ENCODE data around the gene UTF1. TPM values are rescaled to one million over a fixed set of nuclear protein-coding genes. Genes with fewer than 3 reads are reported as not detected.

Gene UTF1
- polyA plus RNA-seq, 1 donor from 2014 or later: not detected

DNA sequence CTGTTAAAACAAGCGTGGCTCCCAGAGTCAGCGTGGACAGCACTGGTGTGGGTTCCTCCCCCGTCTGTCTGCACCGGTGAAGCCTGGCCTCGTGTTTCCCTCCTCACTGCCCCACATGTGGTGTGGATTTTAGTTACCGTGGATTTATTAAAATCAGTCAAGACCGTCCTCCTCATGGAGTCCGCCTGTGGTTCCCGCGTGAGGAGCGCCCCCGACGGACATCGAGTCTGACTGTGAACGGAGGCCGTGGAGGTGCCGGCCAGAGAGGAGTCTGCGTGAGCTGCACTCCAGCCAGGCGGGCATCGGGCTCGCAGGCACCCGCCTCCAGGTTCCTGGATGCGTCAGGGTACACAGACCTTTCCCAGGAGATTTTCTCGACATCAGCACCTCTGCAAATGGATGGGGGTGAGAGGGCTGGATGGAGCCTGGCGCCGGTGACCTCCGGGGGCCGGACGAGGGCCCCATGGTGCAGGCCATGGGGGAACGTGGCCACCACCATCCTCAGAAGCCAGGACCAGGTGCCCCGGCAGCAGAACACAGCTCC, 26.3 kb upstream of the UTF1 start:
- no peaks in the 10 kb centered on the region for H3K9me2 ChIP-seq (ENCODE audit: insufficient read depth, low read length)
- H3K9me3 ChIP-seq (ENCODE audit: low read length): no peaks in the 10 kb centered on the region
- H3K27ac ChIP-seq (ENCODE audit: low read length): no peak overlapping the region
- no peaks in the 10 kb centered on the region for H3F3A ChIP-seq (ENCODE audit: insufficient read depth, low read length, poor library complexity, severe bottlenecking)
- no peaks in the 10 kb centered on the region for H4K20me1 ChIP-seq (ENCODE audit: insufficient read depth)
- H2AFZ ChIP-seq (ENCODE audit: low read depth, low read length): no peak overlapping the region
- no peaks in the 10 kb centered on the region for H3K79me2 ChIP-seq (replicated peaks; ENCODE audit: insufficient read depth, low read length)
- no peak overlapping the region for H3K4me2 ChIP-seq (ENCODE audit: low read length)
- H3K36me3 ChIP-seq (ENCODE audit: insufficient read depth, low read length): no peaks in the 10 kb centered on the region
- no peak overlapping the region for H3K4me3 ChIP-seq (ENCODE audit: low read length)
- no peak overlapping the region for H3K9ac ChIP-seq (ENCODE audit: low read length)
- H3K27me3 ChIP-seq (ENCODE audit: insufficient read depth, low read depth, low read length): no peaks in the 10 kb centered on the region
- no peak for TF ChIP-seq MXI1 (conservative IDR thresholded peaks at IDR 0.05; ENCODE audit: poor library complexity, severe bottlenecking)
- no peak for TF ChIP-seq EP300 (conservative IDR thresholded peaks at IDR 0.05; ENCODE audit: poor library complexity, severe bottlenecking)
- TF ChIP-seq EZH2 (IDR thresholded peaks at IDR 0.05; ENCODE audit: borderline replicate concordance, insufficient read depth, low read length, poor library complexity, severe bottlenecking): no peak

DNA sequence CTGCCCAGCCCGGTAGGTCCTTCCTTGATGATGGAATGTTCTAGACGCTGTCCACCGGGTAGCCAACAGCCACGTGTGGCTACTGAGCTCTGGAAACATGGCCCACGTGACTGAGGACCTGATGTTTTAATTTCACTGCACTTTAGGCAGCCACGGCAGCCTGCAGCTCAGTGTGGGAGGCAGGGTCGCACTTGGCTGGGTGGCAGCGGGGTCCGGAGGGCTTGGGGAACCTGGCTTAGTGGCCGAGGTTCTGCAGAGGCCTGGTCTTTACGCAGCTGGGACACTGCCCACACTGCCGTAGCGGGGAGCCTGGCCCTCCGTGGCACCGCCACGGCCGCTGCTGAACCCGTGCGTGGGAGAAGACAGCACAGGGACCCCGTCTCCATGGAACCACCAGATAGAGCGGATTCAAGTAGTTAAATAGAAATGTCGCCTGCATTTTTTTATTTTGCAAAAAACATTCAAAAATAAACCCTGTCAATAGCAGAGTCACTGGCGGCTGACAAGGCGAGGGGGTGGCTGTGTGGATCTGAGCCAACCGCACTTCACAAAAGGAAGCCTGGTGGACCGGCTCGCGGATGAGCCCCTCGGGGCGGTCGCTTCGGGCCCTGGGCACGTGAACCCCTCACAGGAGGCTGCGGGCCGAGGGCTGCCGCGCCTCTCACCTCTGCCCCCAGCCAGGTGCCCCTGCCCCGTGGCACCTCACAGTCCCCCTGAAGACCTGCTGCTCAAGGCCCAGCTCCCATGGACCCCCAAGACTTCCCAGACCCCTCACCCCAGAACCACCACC, 25.6 kb upstream of the UTF1 start:
- H3K4me3 ChIP-seq (ENCODE audit: low read length): no peak overlapping the region
- H2AFZ ChIP-seq (ENCODE audit: low read depth, low read length): no peak overlapping the region
- H3K79me2 ChIP-seq (replicated peaks; ENCODE audit: insufficient read depth, low read length): no peaks in the 10 kb centered on the region
- TF ChIP-seq, protein P1, sequence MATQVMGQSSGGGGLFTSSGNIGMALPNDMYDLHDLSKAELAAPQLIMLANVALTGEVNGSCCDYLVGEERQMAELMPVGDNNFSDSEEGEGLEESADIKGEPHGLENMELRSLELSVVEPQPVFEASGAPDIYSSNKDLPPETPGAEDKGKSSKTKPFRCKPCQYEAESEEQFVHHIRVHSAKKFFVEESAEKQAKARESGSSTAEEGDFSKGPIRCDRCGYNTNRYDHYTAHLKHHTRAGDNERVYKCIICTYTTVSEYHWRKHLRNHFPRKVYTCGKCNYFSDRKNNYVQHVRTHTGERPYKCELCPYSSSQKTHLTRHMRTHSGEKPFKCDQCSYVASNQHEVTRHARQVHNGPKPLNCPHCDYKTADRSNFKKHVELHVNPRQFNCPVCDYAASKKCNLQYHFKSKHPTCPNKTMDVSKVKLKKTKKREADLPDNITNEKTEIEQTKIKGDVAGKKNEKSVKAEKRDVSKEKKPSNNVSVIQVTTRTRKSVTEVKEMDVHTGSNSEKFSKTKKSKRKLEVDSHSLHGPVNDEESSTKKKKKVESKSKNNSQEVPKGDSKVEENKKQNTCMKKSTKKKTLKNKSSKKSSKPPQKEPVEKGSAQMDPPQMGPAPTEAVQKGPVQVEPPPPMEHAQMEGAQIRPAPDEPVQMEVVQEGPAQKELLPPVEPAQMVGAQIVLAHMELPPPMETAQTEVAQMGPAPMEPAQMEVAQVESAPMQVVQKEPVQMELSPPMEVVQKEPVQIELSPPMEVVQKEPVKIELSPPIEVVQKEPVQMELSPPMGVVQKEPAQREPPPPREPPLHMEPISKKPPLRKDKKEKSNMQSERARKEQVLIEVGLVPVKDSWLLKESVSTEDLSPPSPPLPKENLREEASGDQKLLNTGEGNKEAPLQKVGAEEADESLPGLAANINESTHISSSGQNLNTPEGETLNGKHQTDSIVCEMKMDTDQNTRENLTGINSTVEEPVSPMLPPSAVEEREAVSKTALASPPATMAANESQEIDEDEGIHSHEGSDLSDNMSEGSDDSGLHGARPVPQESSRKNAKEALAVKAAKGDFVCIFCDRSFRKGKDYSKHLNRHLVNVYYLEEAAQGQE (IDR thresholded peaks at IDR 0.05; ENCODE audit: borderline replicate concordance): no peak
- TF ChIP-seq EP300 (conservative IDR thresholded peaks at IDR 0.05; ENCODE audit: poor library complexity, severe bottlenecking) (no peak), SMC3 (conservative IDR thresholded peaks at IDR 0.05; ENCODE audit: poor library complexity) (no peak)
- H3K9me2 ChIP-seq (ENCODE audit: insufficient read depth, low read length): no peaks in the 10 kb centered on the region
- H3K27ac ChIP-seq (ENCODE audit: low read length): no peak overlapping the region
- H4K20me1 ChIP-seq (ENCODE audit: insufficient read depth): no peaks in the 10 kb centered on the region
- H3K27me3 ChIP-seq (ENCODE audit: insufficient read depth, low read depth, low read length): no peaks in the 10 kb centered on the region
- no peaks in the 10 kb centered on the region for H3K9me3 ChIP-seq (ENCODE audit: low read length)
- no peak overlapping the region for H3K9ac ChIP-seq (ENCODE audit: low read length)
- H3K36me3 ChIP-seq (ENCODE audit: insufficient read depth, low read length): no peaks in the 10 kb centered on the region
- no peak overlapping the region for H3K4me2 ChIP-seq (ENCODE audit: low read length)
- H3F3A ChIP-seq (ENCODE audit: insufficient read depth, low read length, poor library complexity, severe bottlenecking): no peaks in the 10 kb centered on the region

DNA sequence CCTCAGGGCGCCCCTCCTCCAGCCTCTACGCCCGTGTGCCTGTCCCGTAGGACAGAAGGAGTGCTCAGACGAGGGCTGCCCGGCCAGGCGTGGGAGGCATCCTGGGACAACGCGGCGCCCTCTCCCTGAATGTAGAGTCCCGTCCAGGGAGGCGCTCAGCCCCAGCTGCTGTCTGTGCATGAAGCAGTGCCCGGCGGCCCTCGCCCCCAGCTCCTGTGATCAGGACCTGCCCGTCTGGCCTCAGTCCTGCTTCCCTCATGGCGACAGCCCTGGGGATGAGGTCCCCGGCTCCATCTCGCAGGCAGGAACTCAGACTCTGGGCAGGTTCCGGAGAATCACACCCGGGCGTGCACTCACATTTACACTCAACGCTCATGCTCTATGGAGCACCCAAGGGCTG, 24.9 kb upstream of the UTF1 start:
- Histone ChIP-seq H3K4me3 (ENCODE audit: low read length) (no peak overlapping the region), H3K36me3 (ENCODE audit: insufficient read depth, low read length) (no peaks in the 10 kb centered on the region), H3K4me2 (ENCODE audit: low read length) (no peak overlapping the region), H4K20me1 (ENCODE audit: insufficient read depth) (no peaks in the 10 kb centered on the region), H3K79me2 (replicated peaks; ENCODE audit: insufficient read depth, low read length) (no peaks in the 10 kb centered on the region), H3K9me3 (ENCODE audit: low read length) (no peaks in the 10 kb centered on the region), H3F3A (ENCODE audit: insufficient read depth, low read length, poor library complexity, severe bottlenecking) (no peaks in the 10 kb centered on the region), H3K9ac (ENCODE audit: low read length) (no peak overlapping the region), H3K27ac (ENCODE audit: low read length) (no peak overlapping the region), H3K27me3 (ENCODE audit: insufficient read depth, low read depth, low read length) (no peaks in the 10 kb centered on the region), H2AFZ (ENCODE audit: low read depth, low read length) (no peak overlapping the region), H3K9me2 (ENCODE audit: insufficient read depth, low read length) (no peaks in the 10 kb centered on the region)
- TF ChIP-seq MXI1 (conservative IDR thresholded peaks at IDR 0.05; ENCODE audit: poor library complexity, severe bottlenecking) (no peak), EZH2 (IDR thresholded peaks at IDR 0.05; ENCODE audit: borderline replicate concordance, insufficient read depth, low read length, poor library complexity, severe bottlenecking) (no peak), RAD21 (conservative IDR thresholded peaks at IDR 0.05) (no peak), TAF1 (IDR thresholded peaks at IDR 0.05; ENCODE audit: low read depth) (no peak), POLR2AphosphoS5 (IDR thresholded peaks at IDR 0.05) (no peak), SMC3 (conservative IDR thresholded peaks at IDR 0.05; ENCODE audit: poor library complexity) (no peak)
- TF ChIP-seq, protein P1 (IDR thresholded peaks at IDR 0.05; ENCODE audit: borderline replicate concordance): no peak
- TF ChIP-seq, protein P2, sequence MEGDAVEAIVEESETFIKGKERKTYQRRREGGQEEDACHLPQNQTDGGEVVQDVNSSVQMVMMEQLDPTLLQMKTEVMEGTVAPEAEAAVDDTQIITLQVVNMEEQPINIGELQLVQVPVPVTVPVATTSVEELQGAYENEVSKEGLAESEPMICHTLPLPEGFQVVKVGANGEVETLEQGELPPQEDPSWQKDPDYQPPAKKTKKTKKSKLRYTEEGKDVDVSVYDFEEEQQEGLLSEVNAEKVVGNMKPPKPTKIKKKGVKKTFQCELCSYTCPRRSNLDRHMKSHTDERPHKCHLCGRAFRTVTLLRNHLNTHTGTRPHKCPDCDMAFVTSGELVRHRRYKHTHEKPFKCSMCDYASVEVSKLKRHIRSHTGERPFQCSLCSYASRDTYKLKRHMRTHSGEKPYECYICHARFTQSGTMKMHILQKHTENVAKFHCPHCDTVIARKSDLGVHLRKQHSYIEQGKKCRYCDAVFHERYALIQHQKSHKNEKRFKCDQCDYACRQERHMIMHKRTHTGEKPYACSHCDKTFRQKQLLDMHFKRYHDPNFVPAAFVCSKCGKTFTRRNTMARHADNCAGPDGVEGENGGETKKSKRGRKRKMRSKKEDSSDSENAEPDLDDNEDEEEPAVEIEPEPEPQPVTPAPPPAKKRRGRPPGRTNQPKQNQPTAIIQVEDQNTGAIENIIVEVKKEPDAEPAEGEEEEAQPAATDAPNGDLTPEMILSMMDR (IDR thresholded peaks at IDR 0.05; ENCODE audit: poor library complexity, severe bottlenecking): no peak
